Testis (tissue), 2 donors: ENCODE measurements around the gene GCFC2.

Source experiments
- POLR2A ChIP-seq: fragments of 450-650 bp; IDR thresholded peaks from one replicate; pipeline ENCODE4 v1.6.1; 2017; ENCODE audit warnings: antibody characterized with exemption, mild to moderate bottlenecking, moderate library complexity
- TF ChIP-seq, protein P1 (sequence below), 3 experiments: fragments of 450-650 bp in 2 of 3; fragments of 200-600 bp in 1 of 3; sonication (generic) in 1 of 3; IDR thresholded peaks; one replicate each; pipeline ENCODE4 v1.5.1; 2016 to 2019; ENCODE audit warnings: antibody characterized with exemption in 3 of 3, mild to moderate bottlenecking in 2 of 3, moderate library complexity in 1 of 3

DNA sequence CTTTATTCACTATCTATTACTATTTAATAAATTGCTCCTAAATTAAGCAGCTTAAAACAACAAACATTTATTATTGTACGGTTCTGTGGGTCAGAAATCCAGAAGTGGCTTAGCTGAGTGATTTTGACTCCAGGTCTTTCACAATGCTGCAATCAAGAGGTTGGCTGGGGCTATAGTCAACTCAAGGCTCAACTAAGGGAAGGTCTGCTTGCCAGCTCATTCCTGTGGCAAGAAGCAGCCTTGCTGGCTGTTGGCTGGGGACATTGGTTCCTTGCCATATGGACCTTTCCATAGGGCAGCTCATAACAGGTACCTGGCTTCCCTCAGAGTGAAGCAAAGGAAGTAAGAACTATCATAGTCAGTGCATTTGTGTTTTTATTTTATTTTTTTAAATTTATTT, 69.1 kb downstream of the GCFC2 start:
- TF ChIP-seq POLR2A: no peak
- TF ChIP-seq, protein P1, sequence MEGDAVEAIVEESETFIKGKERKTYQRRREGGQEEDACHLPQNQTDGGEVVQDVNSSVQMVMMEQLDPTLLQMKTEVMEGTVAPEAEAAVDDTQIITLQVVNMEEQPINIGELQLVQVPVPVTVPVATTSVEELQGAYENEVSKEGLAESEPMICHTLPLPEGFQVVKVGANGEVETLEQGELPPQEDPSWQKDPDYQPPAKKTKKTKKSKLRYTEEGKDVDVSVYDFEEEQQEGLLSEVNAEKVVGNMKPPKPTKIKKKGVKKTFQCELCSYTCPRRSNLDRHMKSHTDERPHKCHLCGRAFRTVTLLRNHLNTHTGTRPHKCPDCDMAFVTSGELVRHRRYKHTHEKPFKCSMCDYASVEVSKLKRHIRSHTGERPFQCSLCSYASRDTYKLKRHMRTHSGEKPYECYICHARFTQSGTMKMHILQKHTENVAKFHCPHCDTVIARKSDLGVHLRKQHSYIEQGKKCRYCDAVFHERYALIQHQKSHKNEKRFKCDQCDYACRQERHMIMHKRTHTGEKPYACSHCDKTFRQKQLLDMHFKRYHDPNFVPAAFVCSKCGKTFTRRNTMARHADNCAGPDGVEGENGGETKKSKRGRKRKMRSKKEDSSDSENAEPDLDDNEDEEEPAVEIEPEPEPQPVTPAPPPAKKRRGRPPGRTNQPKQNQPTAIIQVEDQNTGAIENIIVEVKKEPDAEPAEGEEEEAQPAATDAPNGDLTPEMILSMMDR (IDR thresholded peaks at IDR 0.05): no peak
